Mesothelial cell of epicardium (in vitro differentiated cells): ENCODE results near the gene ELAVL3. TPM values are rescaled to one million over a fixed set of nuclear protein-coding genes. Genes with fewer than 3 reads are reported as not detected.

Experiments
- DNase-seq, 2 experiments: peaks; one replicate each; pipeline ENCODE4 v3.0.0; 2021; ENCODE audit warnings: low spot score in 2 of 2; ENCODE audit not compliant: unreplicated experiment in 2 of 2
- H3K27ac Mint-ChIP-seq: 2 replicates; pipeline ENCODE4 v1.8.0; 2021; ENCODE audit warnings: mixed read lengths
- H3K27me3 Mint-ChIP-seq: 2 replicates; pipeline ENCODE4 v1.8.0; 2021; ENCODE audit warnings: low read depth, mixed read lengths
- H3K36me3 Mint-ChIP-seq: 2 replicates; pipeline ENCODE4 v1.8.0; 2021; ENCODE audit warnings: mixed read lengths
- H3K4me1 Mint-ChIP-seq: 2 replicates; pipeline ENCODE4 v1.8.0; 2021; ENCODE audit warnings: mixed read lengths
- H3K4me3 Mint-ChIP-seq: 2 replicates; pipeline ENCODE4 v1.8.0; 2021; ENCODE audit warnings: mild to moderate bottlenecking, moderate library complexity, mixed read lengths
- H3K9me3 Mint-ChIP-seq: 2 replicates; pipeline ENCODE4 v1.8.0; 2021; ENCODE audit warnings: mixed read lengths
- CTCF ChIP-seq: fragments of 200-600 bp; sonication (generic); IDR thresholded peaks from one replicate; pipeline ENCODE4 v1.5.0; 2021; ENCODE audit warnings: antibody characterized with exemption; ENCODE audit not compliant: unreplicated experiment
- total RNA-seq: library from RNA; stranded (reverse); gene quantifications from 3 replicates; pipeline ENCODE4 v1.2.1, GENCODE V29; 2021

ELAVL3 gene
- total RNA-seq, 1 donor from 2014 or later, result 0.07 TPM

DNA sequence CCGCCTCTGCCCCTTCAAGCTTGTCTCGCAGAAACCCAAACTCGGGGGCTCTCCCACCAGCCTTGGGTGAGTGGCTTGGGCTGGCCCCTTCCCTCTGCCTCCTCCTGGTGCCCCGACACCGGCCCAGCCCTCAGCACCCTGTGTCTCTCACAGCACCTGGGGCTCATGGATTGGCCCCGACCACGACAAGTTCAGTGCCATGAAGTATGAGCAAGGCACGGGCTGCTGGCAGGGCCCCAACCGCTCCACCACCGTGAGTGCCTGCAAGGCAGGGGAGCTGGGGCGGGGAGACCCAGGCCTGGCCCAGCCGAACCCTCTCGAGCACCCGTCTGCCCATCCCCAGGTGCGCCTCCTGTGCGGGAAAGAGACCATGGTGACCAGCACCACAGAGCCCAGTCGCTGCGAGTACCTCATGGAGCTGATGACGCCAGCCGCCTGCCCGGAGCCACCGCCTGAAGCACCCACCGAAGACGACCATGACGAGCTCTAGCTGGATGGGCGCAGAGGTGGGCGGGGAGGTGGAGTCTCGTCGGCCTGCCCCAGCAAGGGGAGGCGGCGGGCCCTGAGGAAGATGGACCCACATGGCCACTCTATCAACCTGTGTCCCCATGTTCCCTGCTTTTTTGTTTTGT is 31.8 kb downstream of the ELAVL3 start:
- Mint-ChIP-seq H3K4me1 (peaks cover 8% of the 10 kb centered on the region), H3K27ac (no peak overlapping the region), H3K27me3 (no peaks in the 10 kb centered on the region), H3K9me3 (no peaks in the 10 kb centered on the region), H3K4me3 (no peak overlapping the region), H3K36me3 (peaks cover 7% of the 10 kb centered on the region)
- DNase-seq, result no peak
- TF ChIP-seq CTCF, result no peak

GRCh38 chr19:11448410-11448809 is 32.4 kb downstream of the ELAVL3 start:
- Mint-ChIP-seq H3K36me3 (peaks cover 7% of the 10 kb centered on the region), H3K9me3 (no peaks in the 10 kb centered on the region), H3K27me3 (no peaks in the 10 kb centered on the region), H3K4me3 (no peak overlapping the region), H3K27ac (no peak overlapping the region), H3K4me1 (peaks cover 7% of the 10 kb centered on the region)
- no peak for TF ChIP-seq CTCF
- no peak for DNase-seq

DNA sequence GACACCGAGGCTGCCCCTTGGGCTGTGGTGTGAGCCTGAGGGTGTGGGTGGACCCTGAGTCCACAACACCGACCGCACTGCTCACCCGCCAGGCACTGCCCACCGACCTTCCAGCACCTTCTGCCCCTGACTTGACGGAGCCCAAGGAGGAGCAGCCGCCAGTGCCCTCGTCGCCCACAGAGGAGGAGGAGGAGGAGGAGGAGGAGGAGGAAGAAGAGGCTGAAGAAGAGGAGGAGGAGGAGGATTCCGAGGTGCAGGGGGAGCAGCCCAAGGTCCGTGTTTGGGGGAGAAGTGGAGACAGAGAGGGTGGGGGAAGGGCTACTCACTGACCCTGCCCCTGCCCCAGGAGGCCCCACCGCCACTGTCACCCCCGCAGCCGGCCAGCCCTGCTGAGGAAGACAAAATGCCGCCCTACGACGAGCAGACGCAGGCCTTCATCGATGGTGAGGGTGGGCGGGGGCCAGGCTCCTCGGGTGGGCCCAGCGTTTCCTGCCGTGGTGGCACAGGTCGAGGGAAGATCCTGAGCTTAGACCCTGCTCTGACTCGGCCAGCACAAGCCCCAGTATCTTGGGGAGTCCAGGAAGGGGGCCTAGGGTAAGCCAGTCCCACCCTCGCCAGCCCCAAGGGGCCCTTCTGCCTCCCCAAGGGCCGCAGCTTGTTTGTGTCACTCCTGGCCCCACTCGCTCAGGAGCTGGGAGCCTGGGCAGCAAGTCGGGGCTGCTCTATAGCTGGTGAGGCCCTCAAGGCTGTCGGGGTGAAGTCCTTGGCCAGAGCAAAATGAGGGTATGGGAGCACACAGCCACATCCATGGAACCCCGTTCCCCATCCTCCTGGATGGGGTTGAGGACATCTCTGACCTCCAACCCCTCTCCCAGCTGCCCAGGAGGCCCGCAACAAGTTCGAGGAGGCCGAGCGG is 33.2 kb downstream of the ELAVL3 start:
- Mint-ChIP-seq H3K9me3 (no peaks in the 10 kb centered on the region), H3K27me3 (no peaks in the 10 kb centered on the region), H3K27ac (no peak overlapping the region), H3K36me3 (peaks cover 7% of the 10 kb centered on the region), H3K4me3 (no peak overlapping the region), H3K4me1 (peaks cover 5% of the 10 kb centered on the region)
- DNase-seq, result no peak
- TF ChIP-seq CTCF, result no peak

DNA sequence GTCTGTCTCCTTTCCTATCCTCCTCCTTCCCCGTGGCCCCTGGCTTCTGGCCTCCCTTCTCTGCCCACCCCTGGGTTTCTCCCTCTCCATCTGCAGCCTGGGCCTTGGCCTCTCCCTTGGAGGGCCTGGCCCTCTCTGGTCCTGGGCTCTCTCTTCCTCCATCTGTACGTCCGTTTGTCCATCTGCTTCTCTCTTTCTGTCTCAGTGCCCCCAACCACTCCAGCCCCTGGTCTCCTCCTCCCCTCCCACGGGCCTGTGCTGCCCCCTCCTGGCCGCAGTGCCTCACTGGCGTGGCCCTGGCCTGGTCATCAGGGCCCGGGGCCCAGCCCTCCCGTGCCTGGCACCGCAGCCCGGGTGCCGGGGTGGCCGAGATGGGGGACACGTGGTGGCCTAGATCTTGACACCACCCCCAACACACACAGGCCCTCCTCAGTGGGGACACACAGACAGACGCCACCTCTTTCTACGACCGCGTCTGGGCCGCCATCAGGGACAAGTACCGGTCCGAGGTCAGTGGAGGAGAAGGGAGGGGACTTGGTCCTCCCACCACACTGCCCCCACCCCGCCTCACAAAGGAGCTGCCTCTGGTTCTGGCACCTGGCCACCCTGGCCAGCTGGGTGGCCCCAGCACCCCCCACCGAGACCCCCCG is 34.1 kb downstream of the ELAVL3 start:
- Mint-ChIP-seq H3K9me3 (no peaks in the 10 kb centered on the region), H3K4me1 (no peaks in the 10 kb centered on the region), H3K27me3 (no peaks in the 10 kb centered on the region), H3K27ac (no peak overlapping the region), H3K36me3 (peaks cover 11% of the 10 kb centered on the region), H3K4me3 (no peak overlapping the region)
- DNase-seq, result peak in 1 of 2 experiments; percentile 72
- TF ChIP-seq CTCF, result peak; percentile 48

DNA sequence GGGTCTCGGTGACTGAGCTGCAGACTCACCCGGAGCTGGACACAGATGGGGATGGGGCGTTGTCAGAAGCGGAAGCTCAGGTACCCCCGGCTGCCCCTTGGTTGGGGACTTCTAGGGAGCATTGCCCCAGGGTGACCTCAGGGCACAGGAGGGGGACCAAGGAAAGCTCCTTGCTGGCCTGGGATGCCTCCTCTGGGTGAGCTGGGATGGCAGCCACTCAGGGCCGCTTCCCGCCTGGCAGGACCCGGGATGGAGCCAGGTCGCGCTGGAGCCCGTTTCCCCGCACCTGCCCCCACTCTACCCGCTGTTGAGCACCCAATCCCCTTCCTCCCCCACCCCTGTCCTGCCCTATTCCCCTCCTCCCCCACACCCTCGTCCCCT is 34.6 kb downstream of the ELAVL3 start:
- no peaks in the 10 kb centered on the region for H3K4me1 Mint-ChIP-seq
- H3K9me3 Mint-ChIP-seq, result no peaks in the 10 kb centered on the region

More for the DNA sequence above, 34.6 kb downstream of the ELAVL3 start:
- Mint-ChIP-seq H3K27ac (no peak overlapping the region), H3K4me3 (no peak overlapping the region), H3K27me3 (no peaks in the 10 kb centered on the region), H3K36me3 (peaks cover 14% of the 10 kb centered on the region)
- DNase-seq, result no peak
- TF ChIP-seq CTCF, result no peak
